ENCODE results near the gene SH3GLB1. TPM values are rescaled to one million over a fixed set of nuclear protein-coding genes. Genes with fewer than 3 reads are reported as not detected.

Gene SH3GLB1
- total and polyA plus RNA-seq, 9 donors: 18.8 to 63.2 (median 49.5) TPM

DNA sequence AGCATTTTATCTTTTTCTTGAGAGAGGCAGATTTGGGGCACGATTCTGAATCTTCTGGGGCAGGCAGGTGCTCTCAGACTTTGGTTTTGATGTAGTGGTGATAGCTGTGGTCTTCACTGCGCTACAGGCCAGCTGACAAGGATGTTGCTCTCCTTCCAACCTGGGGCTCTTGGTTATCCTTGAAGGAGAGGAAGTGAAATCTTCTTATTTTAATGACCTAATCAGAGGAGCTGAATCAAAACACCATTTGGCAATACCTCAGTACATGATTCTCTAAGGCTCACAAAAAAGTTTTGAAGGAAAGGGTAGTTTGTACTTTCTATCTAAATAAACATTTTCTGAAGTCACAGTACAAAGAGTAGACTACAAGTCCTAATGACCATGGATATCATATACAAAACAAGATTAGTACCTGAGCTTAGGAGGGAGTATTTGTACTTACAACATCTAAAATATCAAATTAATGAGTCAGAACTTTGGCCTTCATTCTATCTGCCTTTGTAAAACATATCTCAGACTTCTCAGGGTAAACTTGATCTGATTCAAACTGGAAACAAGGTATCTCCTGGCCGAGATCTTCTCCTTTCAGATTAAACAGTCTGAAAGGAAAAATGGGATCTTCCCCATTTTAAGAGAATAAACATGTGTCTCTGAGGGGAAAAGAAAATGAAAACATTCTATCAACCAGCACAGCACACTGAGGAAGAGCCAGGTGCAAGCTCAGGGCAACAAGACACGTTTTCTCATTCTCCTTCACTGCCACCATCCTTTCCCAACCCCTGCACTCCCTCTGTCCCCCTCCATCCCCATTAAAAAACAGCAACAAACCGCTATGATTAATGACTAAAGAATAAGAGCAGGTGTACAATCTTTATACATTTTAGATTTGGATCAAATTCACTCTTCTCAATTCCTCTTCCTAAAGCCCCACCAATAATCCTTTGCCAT, 69.2 kb downstream of the SH3GLB1 start:
- H3K4me3 ChIP-seq: no peak overlapping the region
- TF ChIP-seq, protein P1, sequence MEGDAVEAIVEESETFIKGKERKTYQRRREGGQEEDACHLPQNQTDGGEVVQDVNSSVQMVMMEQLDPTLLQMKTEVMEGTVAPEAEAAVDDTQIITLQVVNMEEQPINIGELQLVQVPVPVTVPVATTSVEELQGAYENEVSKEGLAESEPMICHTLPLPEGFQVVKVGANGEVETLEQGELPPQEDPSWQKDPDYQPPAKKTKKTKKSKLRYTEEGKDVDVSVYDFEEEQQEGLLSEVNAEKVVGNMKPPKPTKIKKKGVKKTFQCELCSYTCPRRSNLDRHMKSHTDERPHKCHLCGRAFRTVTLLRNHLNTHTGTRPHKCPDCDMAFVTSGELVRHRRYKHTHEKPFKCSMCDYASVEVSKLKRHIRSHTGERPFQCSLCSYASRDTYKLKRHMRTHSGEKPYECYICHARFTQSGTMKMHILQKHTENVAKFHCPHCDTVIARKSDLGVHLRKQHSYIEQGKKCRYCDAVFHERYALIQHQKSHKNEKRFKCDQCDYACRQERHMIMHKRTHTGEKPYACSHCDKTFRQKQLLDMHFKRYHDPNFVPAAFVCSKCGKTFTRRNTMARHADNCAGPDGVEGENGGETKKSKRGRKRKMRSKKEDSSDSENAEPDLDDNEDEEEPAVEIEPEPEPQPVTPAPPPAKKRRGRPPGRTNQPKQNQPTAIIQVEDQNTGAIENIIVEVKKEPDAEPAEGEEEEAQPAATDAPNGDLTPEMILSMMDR (IDR thresholded peaks at IDR 0.05): no peak
- TF ChIP-seq EP300 (IDR thresholded peaks at IDR 0.05): no peak
- no peak for TF ChIP-seq POLR2A (IDR thresholded peaks at IDR 0.05)
- H3K27ac ChIP-seq: no peak overlapping the region
- H3K27me3 ChIP-seq: no peaks in the 10 kb centered on the region
- WGBS, 3 donors: 39 to 43% (median 40%) methylated on average over 5 of the region's 5 CpGs
- intact Hi-C loops (cut with DNase I): no loop called here
- DNase-seq: no peak
- H3K36me3 ChIP-seq: no peaks in the 10 kb centered on the region
- peaks cover 4% of the 10 kb centered on the region for H3K4me1 ChIP-seq (ENCODE audit: insufficient read depth)
- no peaks in the 10 kb centered on the region for H3K9me3 ChIP-seq

DNA sequence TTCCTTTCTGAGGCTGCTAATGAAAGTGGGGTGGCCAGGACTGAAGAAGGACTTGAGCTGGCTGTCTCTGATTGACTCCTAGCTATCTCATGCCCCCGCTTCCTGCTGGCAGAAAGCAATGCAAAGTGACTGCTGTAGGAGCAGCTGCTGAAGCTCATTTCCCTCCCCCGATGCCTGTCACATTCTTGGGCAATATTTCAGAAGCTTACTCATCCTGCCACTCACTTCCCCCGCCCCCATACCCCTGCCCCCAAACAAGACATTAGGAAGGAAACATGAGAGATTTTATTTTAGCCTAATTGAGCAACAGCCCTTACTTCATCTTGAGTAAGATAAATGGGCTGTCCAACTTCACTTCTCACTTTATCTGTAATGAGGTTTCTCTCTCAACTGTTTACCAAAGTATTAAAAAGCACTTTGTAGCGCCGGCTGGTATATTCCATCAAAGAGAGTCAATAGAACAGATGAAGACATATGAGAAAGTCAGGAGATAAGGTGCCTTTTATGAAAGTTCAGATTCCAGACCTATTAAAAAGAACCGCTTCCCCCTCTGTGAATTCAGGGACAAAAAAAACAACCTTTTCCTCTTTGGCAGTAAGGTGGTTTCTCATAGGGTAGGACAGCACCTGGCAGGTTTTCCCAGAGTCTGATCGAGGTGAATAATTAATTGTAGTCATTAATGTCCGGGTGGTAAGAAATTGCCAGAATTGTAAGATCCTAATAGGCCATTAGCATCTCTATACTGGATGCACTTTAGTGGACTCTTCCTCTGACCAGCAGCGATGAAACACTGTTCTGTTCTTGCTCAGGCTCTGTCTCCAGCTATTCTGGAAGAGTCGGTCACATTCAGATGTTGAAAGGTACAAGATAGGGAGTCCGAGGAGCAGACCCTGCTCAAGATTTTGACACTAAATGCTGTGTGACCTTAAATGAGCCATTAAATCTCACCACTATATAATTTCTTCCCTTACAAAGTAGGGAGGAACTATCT, 70.2 kb downstream of the SH3GLB1 start:
- Histone ChIP-seq H3K4me1 (ENCODE audit: insufficient read depth) (peaks cover 4% of the 10 kb centered on the region), H3K4me3 (no peak overlapping the region), H3K9me3 (no peaks in the 10 kb centered on the region), H3K27me3 (no peaks in the 10 kb centered on the region), H3K27ac (no peak overlapping the region), H3K36me3 (no peaks in the 10 kb centered on the region)
- intact Hi-C loops (cut with DNase I): no loop called here
- TF ChIP-seq, protein P1 (IDR thresholded peaks at IDR 0.05): no peak
- TF ChIP-seq POLR2A (IDR thresholded peaks at IDR 0.05) (no peak), EP300 (IDR thresholded peaks at IDR 0.05) (no peak)
- WGBS, 3 donors: 23 to 30% (median 29%) methylated on average over 11 of the region's 11 CpGs
- peak; percentile 19 to 50 (median 40) for DNase-seq

DNA sequence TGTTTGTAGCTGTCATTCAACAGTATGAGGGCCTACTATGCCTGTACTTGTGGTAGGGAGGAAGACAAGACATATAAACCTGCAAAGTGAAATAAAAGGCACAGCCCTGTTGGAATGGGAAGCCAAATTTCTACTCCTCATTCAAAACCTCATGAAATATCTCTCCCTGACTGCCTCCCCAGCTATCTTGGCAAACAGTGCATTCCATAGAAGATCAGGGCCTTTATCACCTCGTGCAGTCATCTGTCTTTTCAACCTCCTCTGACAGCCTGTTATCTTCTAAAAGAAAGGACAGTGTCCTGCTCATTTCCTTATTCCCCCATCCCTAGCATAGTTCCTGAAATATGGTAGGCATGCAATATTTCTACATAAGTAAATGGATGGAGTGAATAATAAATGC, 71.0 kb downstream of the SH3GLB1 start:
- no peak overlapping the region for H3K4me3 ChIP-seq
- H3K9me3 ChIP-seq: no peaks in the 10 kb centered on the region
- intact Hi-C loops (cut with DNase I): no loop called here
- 32 to 51% (median 46%) methylated on average over 1 of the region's 1 CpG for WGBS, 3 donors
- H3K27me3 ChIP-seq: no peaks in the 10 kb centered on the region
- DNase-seq: no peak
- no peaks in the 10 kb centered on the region for H3K36me3 ChIP-seq
- peaks cover 4% of the 10 kb centered on the region for H3K4me1 ChIP-seq (ENCODE audit: insufficient read depth)
- TF ChIP-seq, protein P1 (IDR thresholded peaks at IDR 0.05): no peak
- TF ChIP-seq EP300 (IDR thresholded peaks at IDR 0.05): no peak
- TF ChIP-seq POLR2A (IDR thresholded peaks at IDR 0.05): no peak
- H3K27ac ChIP-seq: no peak overlapping the region

DNA sequence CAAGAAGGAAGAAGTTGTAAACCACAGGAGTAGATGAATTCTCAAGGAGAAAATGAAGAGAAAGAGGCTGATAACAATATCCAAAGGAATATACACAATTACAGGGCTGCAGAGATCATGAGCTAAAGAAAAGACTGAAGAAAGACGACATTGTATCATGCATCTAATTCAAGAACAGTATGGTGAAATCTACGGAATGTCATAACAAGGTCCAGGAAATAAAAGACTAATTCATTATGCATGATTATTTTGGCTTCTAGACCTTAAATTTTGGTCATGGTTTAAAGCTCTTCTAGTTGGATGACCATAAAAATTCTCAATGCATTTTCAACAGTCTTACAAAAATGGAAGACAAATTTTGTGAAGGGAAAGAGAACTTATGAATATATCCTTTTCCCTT, 71.7 kb downstream of the SH3GLB1 start:
- no peaks in the 10 kb centered on the region for H3K27me3 ChIP-seq
- no peak overlapping the region for H3K4me3 ChIP-seq
- peaks cover 4% of the 10 kb centered on the region for H3K4me1 ChIP-seq (ENCODE audit: insufficient read depth)
- no peaks in the 10 kb centered on the region for H3K9me3 ChIP-seq
- WGBS, 3 donors: 88 to 94% (median 93%) methylated on average over 2 of the region's 2 CpGs
- H3K27ac ChIP-seq: no peak overlapping the region
- no peak for DNase-seq
- intact Hi-C loops (cut with DNase I): no loop called here
- no peaks in the 10 kb centered on the region for H3K36me3 ChIP-seq
- TF ChIP-seq POLR2A (IDR thresholded peaks at IDR 0.05) (no peak), EP300 (IDR thresholded peaks at IDR 0.05) (no peak)
- TF ChIP-seq, protein P1 (IDR thresholded peaks at IDR 0.05): no peak

Data from ovary (tissue), 9 donors.